ENCODE results near the gene PLCB1. TPM values are rescaled to one million over a fixed set of nuclear protein-coding genes. Genes with fewer than 3 reads are reported as not detected.
"Not testable (repeated sequence)": the region's sequence is repeated elsewhere in the genome, so short reads cannot be mapped to it uniquely, and the experiment has no call there.

The PLCB1 gene
- total RNA-seq, 1 donor from 2014 or later: 13.6 TPM

DNA sequence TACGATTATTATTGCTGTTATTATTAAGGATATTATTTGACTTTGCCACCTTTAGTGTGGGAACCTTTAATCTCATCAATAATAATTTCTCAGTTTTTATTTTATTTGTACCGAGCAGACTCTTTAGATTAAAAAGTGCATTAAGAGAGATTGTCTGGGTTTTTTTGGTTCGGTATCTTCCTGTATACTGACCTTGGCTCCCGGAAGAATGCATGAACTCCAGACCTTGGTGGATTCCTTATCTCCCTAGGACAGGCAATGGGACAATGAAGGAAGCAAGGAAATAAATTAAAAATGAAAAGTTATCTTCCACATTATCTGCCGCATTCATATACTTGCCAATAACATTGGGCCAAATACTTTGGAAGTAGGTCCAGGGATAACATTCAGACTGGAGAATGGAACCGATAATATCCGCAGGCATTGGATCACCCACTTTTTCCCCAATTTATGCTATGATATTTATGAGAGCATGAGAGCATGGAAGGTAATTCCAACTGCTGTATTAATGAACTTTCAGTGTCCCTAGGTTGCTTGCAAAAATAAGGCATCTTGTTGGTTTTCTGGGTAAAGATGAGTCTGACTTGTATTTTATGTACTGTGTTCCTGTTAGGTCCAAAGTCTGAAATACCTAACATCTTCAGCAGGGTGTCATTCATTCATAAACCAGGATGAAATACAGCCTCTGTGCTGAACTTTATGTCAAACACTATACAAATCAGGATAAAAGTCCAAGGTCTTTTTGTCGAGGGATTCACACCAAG, 232.1 kb downstream of the PLCB1 start:
- no peak for DNase-seq (ENCODE audit: low read depth, low spot score)

DNA sequence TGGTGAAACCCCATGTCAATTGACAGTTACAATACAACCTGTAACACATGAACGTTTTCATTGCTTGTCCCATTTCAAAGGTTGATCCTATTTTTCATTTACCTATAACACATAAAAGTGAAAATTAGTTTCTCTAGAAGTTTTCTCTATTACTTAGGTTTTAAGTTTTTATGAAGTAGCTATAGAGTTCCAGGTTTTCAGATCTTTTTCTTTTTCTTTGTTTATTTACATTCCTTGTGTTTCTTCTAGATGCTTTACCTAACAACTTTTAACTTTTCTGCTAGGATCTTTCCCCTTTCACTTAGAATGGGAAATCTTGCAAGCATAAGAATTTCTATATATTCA, 232.6 kb downstream of the PLCB1 start:
- no peak for DNase-seq (ENCODE audit: low read depth, low spot score)

DNA sequence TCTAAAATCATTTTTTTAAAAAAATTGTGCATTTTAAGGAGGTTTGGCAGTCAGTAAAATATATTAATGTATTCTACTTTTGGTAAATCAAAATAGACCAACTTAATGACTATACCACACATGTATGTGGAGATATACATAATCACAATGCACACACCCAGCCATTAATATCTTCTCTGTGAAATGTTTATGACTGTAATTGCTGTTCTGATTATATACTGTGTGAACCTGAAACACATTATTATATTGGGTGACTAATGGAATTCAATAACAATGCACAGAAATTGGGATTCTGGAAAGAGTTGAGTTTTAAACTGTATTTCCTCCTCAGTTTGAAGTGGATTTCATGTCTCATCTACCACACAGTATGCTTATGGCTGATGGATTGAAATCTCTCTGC, 233.6 kb downstream of the PLCB1 start:
- DNase-seq (ENCODE audit: low read depth, low spot score): no peak

DNA sequence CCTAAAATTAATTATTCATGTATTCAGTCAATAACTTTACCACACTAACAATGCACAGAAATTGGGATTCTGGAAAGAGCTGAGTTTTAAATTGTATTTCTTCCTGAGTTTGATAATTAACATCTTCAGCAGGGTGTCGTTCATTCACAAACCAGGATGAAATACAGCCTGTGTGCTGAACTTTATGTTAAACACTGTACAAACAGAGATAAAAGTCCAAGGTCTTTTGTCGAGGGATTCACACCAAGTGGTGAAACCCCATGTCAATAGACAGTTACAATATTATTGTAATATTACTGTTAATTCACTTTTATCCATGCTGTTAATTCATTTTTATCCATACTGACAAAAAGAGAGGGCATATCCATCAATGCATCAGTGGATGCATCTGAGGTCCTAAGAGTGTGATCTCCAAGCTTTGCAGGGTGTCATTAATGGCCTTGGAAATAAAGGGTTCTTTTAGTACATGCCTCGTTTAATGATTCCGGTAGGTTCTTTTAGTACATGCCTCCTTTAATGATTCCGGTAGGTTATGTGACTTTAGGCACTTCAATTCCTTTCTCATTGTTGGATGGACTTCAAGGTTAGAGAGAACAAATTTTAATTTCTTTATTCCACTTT, 234.3 kb downstream of the PLCB1 start:
- DNase-seq (ENCODE audit: low read depth, low spot score): no peak

DNA sequence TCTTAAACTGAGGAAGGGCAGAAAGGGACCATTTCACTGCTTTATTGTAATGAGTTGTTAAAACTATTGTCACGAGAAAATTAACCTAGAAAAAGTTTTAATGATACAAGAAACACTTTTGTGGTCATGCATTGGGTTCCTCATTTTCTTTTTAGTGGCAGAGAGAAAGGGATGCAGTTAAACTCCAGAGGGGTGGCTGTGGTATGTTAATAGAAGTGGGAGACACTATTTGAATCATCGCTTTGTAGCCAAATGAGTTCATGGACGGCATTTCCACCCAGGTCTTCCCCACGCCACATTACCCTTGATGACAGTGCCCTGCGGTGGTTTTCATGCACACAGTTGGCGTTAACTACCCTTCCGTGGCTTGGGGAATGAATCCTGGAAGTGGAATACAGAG, 235.6 kb downstream of the PLCB1 start:
- DNase-seq (ENCODE audit: low read depth, low spot score): no peak

DNA sequence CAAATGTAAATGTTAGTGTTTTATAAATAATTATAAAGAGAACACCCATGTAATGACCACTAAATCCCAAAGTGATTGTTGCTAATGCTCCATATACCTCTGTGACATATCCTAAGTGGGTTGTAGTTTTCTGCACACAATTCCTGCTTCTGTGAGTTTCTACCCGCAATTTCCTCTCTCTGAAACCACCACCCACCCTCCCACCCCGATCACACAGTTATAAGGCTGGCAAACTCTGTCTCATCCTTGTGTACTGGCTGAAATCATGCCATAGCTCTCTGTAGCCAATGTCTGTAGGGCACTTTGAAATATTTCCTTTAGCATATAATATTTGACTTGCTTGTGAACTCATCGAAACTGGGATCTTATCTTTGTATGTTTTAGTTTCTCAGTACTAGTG, 236.6 kb downstream of the PLCB1 start:
- DNase-seq (ENCODE audit: low read depth, low spot score): no peak

DNA sequence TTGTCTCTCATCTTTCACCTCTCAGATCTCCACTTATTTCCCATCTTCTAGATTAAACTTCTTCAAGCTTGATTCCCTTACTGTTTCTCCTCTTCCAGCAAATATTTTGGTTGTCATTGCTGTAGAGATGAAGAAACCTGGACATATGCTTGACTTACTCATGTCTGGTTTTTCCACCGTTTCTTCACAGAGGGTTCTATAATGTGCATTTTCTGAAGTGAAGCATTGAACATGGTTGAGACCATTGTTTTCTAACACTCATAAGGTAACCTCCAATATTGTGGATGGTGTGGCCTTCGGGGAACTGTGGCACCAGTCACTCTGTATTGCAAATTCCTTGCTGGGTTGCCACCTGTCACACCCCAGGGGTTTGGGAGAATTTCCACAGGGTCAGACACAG, 237.2 kb downstream of the PLCB1 start:
- no peak for DNase-seq (ENCODE audit: low read depth, low spot score)

DNA sequence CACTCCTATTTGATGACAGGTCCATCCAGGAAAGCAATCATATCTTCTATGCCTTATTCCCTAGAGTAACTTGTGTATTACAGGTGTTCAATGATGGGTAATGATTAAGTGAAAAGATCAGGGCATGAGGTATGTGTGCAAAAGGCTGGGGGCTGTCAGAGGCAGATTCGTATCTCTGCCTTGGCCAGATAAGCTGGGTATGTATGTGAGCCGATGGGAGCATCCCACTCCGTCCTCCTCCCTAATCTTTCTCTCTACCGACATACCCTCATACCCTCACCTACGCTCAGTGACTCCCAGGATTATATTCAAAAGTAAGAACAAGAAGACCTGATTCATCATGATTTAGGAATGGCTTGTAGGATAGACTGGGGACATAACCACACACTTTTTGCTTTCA, 238.7 kb downstream of the PLCB1 start:
- no peak for DNase-seq (ENCODE audit: low read depth, low spot score)

DNA sequence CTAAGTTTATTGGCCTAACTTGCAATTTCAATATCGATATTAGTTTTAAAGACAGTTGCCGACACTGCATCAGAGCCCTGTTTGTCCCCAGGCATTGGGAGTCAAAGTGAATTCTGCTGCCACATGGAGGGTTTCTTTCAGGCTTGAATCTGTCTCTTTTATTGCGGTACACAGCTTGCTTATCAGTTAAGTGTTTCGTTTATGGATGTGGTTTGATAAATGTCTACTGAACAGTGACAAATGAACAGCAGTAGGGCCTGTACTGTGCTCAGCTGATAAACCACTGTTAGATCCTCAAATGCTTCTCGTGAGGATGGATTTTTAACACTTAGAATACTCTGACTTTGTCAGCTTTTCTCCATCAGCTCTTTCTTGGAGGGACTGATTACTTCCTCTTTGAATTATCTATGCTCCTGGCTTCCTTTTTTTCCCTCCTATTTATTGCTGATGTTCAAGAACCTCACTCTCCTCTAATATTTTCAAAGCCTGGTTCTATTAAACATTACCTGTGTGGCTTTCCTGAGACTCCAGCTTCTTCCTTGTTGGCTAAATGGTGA, 240.8 kb downstream of the PLCB1 start:
- DNase-seq (ENCODE audit: low read depth, low spot score): no peak

DNA sequence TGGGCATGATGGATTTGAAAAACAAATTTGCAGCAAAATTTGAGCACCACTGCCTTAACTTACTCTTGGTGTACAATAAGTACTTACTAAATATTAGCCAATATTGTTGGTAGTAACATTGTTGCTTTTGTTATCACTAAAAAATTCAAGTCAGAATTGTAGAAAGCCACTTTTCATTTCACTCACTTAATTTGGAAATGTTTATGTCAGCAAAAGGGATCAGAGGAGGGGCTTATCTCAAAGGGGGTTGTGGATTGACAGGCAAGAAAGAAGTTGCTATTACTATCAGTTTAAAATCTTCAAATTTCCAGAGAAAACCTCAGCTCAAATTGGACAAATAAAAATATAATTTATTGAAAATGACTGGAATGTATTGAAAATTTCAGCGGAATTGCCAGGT, 241.5 kb downstream of the PLCB1 start:
- DNase-seq (ENCODE audit: low read depth, low spot score): no peak

DNA sequence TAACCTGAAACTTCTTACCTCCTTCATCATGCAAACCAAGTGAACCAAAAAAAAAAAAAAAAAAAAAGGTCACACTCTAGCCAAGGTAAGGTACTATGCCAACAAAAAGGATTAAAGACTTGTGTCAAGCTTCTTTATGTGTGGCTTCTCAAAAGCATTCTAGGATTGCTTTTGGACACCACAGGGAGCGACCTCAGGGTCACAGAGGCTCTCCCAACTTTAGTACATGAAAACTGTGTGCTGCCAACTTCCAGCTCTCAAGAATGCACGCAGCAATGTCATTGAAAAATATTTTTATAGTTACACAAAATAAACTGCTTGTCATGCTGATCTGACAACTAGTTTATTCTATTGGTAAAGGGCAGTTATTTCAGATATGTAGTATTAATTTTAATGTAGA, 243.8 kb downstream of the PLCB1 start:
- no peak for DNase-seq (ENCODE audit: low read depth, low spot score)

DNA sequence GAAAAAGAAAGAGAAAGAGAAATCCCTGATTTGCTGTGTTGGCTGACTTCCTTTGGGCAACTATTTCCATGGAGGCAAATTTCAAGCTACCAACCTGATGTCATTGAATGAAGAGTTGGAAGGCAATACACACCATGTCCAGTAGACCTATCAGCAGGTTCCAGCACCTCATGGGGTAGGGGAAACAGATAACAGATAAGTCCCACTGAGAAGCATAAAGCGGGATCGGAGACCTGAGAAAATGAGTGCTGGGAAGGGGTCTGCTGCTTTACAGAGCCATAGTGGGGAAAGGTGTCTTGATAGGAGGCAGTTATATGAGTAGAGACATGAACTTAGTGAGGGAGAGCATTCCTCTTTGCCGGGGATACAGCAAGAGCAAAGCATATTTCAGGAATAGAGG, 244.9 kb downstream of the PLCB1 start:
- DNase-seq (ENCODE audit: low read depth, low spot score): no peak

DNA sequence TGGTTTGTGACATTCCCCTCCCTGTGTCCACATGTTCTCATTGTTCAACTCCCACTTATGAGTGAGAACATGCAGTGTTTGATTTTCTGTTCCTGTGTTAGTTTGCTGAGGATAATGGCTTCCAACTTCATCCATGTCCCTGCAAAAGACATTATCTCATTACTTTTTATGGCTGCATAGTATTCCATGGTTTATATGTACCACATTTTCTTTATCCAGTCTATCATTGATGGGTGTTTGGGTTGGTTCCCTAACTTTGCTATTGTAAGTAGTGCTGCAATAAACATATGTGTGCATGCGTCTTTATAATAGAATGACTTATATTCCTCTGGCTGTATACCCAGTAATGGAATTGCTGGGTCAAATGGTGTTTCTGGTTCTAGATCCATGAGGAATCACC, 247.1 kb downstream of the PLCB1 start:
- not testable (repeated sequence) for DNase-seq (ENCODE audit: low read depth, low spot score)

DNA sequence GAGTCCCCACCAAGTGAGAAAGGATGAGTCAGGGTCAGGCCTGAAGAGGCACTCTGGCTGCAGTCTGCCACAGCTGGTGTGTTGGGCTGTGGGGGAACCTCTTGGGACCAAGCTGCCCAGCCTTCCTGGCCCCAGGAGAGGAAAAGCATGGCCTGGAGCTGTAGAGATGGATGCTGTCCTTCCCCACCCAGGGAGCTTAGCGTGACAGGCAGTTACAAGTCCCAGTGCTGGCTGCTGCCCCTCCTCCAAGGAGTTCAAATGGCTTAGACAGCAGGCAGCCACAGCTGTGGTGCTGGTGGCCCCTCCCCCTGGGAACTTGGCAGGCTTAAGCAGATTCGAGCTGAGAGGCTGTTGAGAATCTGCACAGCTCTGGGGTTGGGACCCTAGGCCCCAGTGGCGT, 253.2 kb downstream of the PLCB1 start:
- no peak for DNase-seq (ENCODE audit: low read depth, low spot score)

DNA sequence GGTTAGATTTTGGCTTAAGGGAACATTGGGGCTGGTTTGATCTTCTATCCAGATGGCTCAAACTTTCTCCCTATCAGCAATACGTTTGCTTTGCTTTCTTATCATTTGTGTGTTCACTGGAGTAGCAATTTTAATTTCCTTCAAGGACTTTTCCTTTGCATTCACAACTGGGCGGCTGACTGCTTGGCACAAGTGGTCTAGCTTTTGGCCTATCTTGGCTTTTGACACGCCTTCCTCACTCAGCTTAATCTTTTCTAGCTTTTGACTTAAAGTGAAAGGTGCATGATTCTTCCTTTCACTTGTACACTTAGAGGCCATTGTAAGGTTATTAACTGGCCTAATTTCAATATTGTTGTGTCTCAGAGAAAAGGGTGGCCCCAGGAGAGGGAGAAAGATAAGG, 254.9 kb downstream of the PLCB1 start:
- no peak for DNase-seq (ENCODE audit: low read depth, low spot score)

DNA sequence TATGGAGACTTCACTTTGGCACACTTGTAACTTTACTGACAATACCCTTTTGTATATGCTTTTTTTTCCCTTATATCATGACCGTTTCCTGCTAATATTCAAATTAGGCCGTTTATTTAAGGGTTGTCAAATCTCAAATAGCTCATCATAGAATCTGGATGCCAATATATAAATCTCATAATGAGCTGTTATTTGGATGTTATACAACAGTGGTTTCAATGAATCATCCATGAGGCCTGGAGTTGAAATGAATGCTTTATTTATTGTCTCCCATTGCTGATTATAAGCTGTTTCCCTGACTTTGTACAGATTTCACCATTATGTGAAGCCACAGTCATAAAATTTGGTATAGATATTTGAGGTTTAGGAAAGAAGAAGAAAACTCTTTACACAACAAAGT, 256.1 kb downstream of the PLCB1 start:
- DNase-seq (ENCODE audit: low read depth, low spot score): no peak

DNA sequence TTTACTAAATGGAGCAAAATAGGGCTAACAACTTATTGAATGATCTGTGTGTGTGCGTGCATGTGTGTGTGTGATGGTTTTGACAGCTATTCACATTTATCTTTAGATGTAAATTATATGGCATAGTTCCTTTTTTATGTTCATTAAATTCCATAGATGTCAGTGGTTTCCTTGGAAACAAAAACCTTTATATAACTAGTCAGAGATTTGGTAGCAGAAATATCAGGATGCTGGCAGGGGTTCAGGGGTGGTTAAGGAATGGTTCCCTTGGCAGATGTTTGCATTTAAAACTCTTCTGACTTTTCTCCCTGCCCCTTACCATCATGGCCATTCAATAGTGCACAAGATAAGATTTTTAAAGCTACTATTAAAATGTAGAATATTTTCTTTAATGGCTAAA, 256.6 kb downstream of the PLCB1 start:
- DNase-seq (ENCODE audit: low read depth, low spot score): no peak

DNA sequence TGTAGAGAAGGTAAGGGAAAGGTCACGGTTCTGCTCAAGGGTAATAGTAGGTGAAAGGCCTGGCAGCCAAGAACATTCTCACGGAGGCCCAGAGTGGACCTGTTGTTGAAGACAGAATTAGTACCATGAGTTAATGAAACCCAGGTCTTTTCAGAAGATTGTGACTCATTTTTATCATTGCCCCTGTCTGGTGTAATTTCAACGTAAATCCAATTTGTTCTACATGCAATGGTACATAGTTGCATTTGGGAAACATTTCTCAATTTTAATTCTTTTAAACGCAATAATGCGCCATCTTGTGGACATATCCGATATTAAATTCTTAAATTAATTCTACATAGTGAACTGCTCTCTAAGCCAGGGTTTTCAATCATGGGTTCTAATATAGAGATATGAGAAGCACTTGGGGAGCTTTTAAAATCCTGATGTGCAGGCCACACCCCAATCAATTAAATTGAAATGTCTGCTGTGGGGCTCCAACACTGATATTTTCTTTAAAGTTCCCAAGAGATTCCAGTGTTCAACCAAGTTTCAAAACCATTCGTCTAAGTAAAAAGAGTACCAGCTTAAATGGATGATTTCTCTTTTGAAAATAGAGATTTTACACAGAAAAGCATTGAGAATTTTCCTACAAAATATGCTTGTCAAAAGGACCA, 257.4 kb downstream of the PLCB1 start:
- DNase-seq (ENCODE audit: low read depth, low spot score): no peak

DNA sequence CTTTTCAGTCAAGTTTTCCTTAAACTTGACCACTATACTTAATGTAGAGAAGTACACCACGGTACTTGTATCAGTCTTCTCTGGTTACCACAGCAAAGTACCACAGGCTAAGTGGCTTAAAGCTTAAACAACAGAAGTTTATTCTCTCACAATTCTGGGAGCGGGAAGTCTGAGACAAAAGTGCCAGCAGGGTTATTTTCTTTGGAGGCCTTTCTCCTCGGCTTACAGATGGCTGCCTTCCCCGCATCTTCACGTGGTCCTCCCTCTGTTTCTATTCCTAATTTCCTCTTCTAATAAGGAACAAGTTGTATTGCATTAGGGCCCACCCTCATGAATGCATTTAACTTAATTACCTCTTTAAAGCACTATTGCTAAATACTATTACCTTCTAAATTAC, 258.0 kb downstream of the PLCB1 start:
- DNase-seq (ENCODE audit: low read depth, low spot score): no peak

DNA sequence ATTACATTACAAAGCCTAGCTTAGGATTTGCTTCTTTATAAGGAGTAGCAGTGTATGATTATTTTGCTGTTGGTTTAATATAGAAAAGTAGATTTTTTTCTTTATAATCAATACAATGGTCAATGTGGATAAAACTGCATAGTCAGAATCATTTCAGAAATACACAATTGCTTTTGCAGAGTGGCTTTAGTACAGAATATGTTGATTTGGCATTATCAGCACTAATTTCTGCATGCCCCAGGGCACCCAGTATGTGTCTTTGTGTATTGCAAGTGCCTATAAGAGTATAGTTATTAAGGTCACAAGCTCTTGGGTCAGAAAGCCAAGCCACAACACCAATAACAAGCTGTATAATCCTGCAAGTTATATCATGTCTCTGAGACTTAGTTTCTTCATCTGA, 258.4 kb downstream of the PLCB1 start:
- no peak for DNase-seq (ENCODE audit: low read depth, low spot score)

DNA sequence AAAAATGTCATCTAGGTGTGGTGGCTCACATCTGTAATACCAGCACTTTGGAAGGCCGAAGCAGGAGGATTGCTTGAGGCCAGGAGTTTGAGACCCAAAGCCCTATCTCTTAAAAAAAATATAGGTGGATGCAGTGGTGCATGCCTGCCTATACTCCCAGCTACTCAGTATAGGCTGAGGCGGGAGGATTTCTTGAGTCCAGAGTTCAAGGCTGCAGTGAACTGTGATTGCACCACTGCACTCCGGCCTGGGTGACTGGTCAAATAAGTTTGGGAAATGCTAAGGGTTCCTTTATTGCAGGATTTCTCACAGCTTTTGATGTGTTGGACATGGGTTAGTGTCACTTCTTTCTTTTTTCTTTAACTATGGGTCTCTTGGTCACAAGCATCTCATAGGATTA, 261.3 kb downstream of the PLCB1 start:
- DNase-seq (ENCODE audit: low read depth, low spot score): no peak

DNA sequence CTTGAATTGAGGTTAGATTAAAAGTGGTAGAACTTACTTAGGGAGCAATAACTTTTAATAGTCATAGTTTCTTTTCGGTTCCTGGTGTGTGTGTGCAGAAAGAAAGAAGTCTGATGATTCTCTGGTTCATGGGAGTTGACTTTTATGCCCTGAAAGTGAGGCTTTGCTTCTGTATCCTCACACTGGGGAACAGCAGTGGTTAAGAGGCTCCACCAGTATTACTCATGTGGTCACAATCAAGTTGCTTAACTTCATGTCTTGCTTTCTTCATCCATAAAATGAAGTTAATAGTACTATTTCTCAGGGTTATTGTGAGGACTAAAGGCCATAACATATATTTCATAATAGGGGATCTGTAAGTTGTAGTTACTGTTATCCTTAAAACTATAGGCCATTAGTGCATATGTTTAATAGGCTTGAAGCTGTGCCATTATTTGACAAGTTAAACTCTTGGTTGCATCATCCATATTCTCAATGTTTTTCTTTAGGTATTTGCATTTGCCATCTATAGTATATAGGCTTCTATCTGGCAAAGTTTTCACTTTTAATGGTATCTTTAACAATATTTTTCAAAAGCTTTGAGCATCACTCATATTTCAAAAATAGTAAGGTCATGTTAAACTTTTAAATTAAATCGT, 262.4 kb downstream of the PLCB1 start:
- no peak for DNase-seq (ENCODE audit: low read depth, low spot score)

Data from pulmonary artery endothelial cell (primary cell).